Activated CD8-positive, alpha-beta memory T cell treated with anti-CD3 and anti-CD28 coated beads, Interleukin-2, amount 50 U/mL, for 48 hours (primary cell): Measurements from ENCODE around the gene PRKCI.
"Not testable (repeated sequence)": the region's sequence is repeated elsewhere in the genome, so short reads cannot be mapped to it uniquely, and the experiment has no call there.

Source experiments
- DNase-seq: peaks from one replicate; pipeline ENCODE4 v3.0.0-alpha.2; 2020

PRKCI gene

DNA sequence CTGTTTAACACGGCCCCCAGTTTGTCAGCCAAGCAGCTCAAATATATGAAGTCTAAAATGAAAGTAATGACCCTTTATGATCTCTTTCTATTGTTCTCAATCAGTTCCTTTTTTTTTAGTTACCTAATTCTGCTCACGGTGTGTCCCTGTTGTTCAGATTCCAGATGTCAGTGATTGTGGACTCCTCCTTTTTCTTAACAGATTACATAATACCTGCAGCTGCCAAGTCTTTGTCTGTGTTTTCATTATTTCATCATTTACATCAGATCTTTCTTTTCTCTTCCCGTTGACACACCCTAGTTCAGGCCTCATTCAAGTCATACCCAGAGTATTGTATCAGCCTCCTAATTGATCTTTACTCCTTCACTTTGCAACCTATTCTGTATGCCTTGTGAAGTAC is 79.2 kb downstream of the PRKCI start:
- no peak for DNase-seq

- DNase-seq, result no peak
These were observed 79.8 kb downstream of the PRKCI start for GRCh38 chr3:170302008-170302407.

- no peak for DNase-seq
These were observed 83.8 kb downstream of the PRKCI start for GRCh38 chr3:170306015-170306414.

- DNase-seq, result no peak
These were observed 85.6 kb downstream of the PRKCI start for GRCh38 chr3:170307671-170308405.

- no peak for DNase-seq
These were observed 86.8 kb downstream of the PRKCI start for GRCh38 chr3:170309046-170309445.

GRCh38 chr3:170317954-170318353 is 95.7 kb downstream of the PRKCI start:
- no peak for DNase-seq

DNA sequence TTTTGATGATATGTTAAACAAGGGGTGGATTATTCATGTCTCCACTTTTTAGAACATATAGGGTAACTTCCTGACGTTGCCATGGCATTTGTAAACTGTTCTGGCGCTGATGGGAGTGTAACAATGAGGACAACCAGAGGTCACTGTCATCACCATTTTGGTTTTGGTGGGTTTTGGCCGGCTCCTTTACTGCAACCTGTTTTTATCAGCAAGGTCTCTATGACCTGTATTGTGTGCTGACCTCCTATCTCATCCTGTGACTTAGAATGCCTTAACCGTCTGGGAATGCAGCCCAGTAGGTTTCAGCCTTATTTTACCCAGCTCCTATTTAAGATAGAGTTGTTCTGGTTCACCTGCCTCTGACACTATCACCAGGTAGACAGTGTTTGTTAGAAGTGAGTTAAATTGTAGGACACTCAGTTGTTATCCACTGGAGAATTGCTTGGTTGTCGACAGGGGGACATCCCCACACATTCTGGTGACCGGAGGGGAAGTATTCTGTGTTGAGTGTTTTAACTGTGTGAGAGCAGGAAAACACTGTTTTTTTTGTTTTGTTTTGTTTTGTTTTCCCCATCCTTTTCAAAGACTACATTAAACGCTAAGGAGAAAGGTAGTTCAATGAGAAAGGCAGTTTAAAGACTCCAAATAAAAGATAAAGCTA is 98.4 kb downstream of the PRKCI start:
- DNase-seq, result no peak

DNA sequence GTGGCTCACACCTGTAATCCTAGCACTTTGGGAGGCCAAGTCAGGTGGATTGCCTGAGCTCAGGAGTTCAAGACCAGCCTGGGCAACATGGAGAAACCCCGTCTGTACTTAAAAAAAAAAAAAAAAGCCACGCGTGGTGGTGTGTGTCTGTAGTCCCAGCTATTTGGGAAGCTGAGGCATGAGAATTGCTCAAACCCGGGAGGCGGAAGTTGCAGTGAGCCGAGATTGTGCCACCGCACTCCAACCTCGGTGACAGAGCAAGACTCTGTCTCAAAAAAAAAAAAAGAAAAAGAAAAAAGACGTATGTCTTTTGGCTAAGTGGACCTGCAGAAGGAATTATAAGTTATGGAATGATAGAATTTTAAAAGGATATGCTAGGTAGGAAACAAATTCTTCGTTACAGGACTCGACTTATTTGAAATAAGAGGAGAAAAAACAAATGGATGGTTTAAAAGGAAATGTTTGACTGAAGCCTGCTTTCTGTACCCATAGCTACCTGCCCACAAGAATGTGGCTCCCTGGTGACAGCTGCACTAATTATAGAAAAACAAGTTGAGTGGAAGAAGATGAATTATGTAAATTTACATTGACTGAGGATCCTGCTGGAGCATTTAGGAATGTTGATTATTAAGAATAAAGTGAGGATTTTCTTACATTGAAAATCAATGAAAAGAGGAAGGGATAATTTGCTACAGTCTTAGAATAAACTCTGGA is 99.3 kb downstream of the PRKCI start:
- no peak for DNase-seq

DNA sequence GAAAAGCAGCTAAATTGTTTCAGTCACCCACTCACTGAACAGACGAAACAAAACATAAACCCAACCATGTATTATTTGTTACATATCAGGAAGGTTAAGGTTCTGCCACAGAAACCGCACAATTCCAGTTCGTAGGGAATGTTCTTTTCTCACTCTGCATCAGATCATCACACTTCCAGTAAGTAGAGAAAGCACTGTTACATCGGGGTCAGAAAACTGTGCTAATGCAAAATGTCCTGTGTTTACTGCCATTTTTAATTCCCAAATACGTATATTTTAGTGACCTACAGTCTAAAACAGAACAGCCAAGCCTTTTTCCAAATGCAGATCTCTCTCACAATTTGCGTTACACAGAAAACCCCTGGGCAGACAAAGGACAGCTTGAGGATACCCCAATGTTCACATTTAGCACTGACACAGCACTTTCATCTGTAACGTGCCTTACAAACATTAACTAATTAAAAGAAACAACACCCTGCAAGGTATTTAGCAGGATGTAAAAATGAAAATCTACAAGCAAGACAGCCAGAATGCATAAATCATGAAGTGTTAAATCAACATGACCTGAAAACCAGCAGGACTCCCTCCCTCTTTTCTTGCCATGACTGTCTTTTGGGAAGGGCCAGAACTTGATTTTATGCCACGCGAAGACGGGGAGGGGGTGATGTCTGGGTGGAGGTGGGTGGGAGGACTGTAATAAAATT is 100.5 kb downstream of the PRKCI start:
- no peak for DNase-seq

DNA sequence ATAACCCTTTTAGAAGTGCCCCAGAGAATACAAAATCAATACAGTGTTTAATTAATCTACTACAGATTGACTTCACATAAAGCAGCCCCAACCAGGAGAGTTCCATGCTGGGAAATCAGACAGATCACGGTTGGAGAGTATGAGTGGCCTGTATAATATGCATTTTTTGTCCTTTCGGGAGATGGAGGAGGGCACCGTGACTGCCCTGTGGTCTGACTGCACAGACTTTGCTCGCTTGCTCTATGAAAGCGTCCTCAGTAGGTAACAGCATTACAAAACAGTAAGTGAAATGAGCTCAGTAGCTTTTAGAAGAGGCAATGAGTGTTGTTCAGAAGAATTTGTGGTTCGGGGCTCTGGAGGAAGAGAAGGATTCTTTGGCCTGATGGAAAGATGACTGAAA is 101.1 kb downstream of the PRKCI start:
- DNase-seq, result no peak

GRCh38 chr3:170324962-170325361 is 102.7 kb downstream of the PRKCI start:
- DNase-seq, result no peak

DNA sequence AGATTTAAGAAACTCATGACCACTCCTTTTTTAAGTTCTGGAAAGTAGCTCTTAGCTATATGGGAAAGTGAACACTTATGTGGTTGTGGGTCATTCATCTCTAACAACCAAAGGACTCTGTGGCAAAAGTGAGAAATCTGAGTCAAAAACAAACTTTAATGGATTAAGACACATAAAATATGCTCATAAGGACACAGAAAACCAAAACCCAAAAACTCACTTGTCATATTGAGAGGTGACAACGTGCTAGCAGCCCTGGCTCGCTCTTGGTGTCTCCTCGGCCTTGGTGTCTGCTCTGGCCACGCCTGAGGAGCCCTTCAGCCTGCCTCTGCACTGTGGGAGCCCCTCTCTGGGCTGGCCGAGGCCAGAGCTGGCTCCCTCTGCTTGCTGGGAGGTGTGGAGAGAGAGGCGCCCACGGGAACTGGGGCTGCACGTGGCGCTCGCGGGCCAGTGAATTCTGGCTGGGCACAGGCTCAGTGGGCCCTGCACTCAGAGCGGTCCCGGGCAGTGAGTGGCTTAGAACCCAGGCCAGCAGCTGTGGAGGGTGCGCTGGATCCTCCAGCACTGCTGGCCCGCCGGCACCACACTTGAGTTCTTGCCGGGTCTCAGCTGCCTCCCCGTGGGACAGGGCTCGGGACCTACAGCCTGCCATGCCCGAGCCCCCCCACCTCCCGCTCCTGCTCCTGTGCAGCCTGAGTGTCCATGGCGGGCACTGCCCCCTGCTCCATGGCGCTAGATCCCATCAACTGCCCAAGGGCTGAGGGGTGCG is 105.0 kb downstream of the PRKCI start:
- no peak for DNase-seq

- not testable (repeated sequence) for DNase-seq
These were observed 105.8 kb downstream of the PRKCI start for GRCh38 chr3:170327868-170328548.

DNA sequence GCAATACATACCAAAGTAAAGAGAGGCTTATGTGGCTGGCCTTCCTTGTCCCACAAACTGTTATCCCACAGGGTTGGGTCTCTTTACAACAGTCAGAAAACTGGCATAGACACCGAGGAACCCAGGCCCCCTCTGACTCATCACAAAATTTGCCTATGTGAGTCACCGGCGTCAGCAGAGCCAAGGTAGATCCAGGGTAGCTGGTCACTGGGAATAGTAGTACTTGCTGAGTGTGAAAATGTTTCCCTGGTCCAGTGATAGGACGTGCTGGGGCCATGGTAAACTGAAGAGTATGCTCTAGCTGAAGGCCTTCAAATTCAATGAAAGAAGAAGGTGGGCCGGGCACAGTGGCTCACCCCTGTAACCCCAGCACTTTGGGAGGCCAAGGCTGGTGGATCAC is 108.1 kb downstream of the PRKCI start:
- DNase-seq, result no peak

DNA sequence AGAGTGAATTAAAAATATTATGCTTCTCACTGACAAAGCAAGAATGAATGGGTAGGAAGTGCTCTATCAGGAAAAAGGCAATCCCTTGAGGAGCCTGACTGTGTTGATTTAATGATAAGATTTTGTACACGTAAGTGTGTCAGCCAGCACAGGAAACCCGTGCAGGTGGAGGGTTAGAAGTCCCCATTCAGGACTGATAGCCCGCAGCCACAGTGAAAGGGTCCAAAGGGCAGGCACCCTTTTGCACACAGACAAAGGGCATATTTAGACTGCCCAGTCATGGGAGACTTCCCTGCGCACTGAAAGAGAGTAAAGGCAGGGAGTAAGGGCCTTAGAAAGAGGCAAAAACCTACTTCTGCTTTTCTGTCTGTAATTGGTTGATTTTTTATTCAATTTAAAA is 108.9 kb downstream of the PRKCI start:
- no peak for DNase-seq

DNA sequence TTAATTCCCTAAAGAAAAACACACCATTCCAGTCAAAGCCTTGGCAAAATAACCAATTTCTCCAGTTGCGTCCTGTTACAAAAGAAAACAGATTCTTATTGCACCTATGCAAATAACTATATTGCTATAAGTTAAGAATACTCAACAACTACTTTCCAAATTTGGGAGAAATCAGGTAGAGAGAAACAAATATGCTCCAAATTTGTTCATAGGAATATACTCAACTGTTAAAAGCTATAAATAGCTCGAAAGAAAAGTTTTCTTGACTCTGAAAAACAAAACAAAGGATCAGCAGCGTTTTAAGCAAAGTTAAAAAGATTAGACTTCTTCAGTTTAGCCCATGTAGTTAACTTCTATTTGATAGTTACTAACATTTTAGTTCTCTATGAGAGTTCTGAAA is 115.2 kb downstream of the PRKCI start:
- DNase-seq, result no peak

GRCh38 chr3:170338690-170339340 is 116.6 kb downstream of the PRKCI start:
- no peak for DNase-seq

- DNase-seq, result not testable (repeated sequence)
These were observed 120.0 kb downstream of the PRKCI start for GRCh38 chr3:170342273-170342672.

DNA sequence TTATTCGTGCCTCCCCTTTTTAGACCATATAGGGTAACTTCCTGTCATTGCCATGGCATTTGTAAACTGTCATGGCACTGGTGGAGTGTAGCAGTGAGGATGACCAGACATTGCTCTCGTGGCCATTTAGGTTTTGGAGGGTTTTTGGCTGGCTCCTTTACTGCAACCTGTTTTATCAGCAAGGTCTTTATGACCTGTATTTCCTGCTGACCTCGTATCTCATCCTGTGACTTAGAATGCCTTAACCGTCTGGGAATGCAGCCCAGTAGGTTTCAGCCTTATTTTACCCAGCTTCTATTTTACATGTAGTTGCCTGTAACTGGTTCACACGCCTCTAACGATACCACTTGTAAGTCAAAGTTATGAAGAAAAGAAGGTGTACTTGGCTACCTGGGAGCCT is 121.6 kb downstream of the PRKCI start:
- DNase-seq, result not testable (repeated sequence)

DNA sequence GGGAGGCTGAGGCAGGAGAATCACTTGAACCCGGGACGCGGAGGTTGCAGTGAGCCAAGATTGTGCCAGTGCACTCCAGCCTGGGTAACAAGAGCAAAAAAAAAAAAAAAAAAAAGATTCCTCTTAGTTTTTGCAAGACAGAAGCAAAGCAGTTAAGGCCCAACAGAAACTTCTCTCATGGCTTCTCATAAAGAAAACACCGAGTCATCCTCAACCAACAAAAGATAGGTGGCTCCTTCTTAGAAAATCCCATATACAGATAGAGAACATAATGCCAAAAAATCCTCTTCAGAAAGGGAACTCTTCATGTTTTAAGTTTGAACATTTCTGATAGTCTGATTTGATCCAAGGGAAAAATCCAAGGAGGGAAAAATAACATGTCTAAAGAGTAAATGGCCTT is 122.7 kb downstream of the PRKCI start:
- no peak for DNase-seq
